GM12873 (cell line): ENCODE measurements around the gene INO80.

Experiments used
- CTCF ChIP-seq: IDR thresholded peaks from 2 replicates; pipeline ENCODE4 v1.5.1; 2012; ENCODE audit warnings: low read depth, mild to moderate bottlenecking, moderate library complexity, low read length, control low read depth; ENCODE audit not compliant: insufficient read depth; ENCODE audit errors: missing control alignments

The INO80 gene

GRCh38 chr15:40932649-40933516 lies 183.2 kb downstream of the INO80 start:
- no peak for TF ChIP-seq CTCF

- TF ChIP-seq CTCF: no peak
Observed at GRCh38 chr15:40932156-40932555, 183.9 kb downstream of the INO80 start.

GRCh38 chr15:40931300-40932142 lies 184.6 kb downstream of the INO80 start:
- TF ChIP-seq CTCF: no peak

- TF ChIP-seq CTCF: peak; percentile 86
Observed at GRCh38 chr15:40930430-40931299, 185.4 kb downstream of the INO80 start.

- no peak for TF ChIP-seq CTCF
Observed at GRCh38 chr15:40929660-40930429, 186.2 kb downstream of the INO80 start.
